Ovary (tissue), 9 donors: Measurements from ENCODE around the gene WDR90. TPM values are rescaled to one million over a fixed set of nuclear protein-coding genes. Genes with fewer than 3 reads are reported as not detected.

Experiments used
- DNase-seq, 5 donors: peaks; one replicate each; pipeline ENCODE4 v3.0.0-alpha.2; 2019 to 2020
- H3K27ac ChIP-seq, 2 donors: fragments of 200-600 bp; one replicate each; pipeline versions ENCODE4 v1.5.1 to v1.8.0; 2019 to 2022
- H3K27me3 ChIP-seq: fragments of 200-600 bp; one replicate; pipeline ENCODE4 v1.8.0; 2022
- H3K36me3 ChIP-seq: fragments of 200-600 bp; sonication (generic); one replicate; pipeline ENCODE4 v1.5.1; 2019
- H3K4me1 ChIP-seq: one replicate; pipeline ENCODE4 v1.8.1; 2013; ENCODE audit warnings: mild to moderate bottlenecking, moderate library complexity; ENCODE audit not compliant: insufficient read depth
- H3K4me3 ChIP-seq: fragments of 200-600 bp; sonication (generic); one replicate; pipeline ENCODE4 v1.5.1; 2017
- H3K9me3 ChIP-seq, 2 donors: fragments of 200-600 bp in 1 of 2; sonication (generic) in 1 of 2; one replicate each; pipeline versions ENCODE4 v1.5.1 to v1.8.1; 2013 to 2019; ENCODE audit warnings: mild to moderate bottlenecking in 1 of 2, moderate library complexity in 1 of 2
- CTCF ChIP-seq, 3 donors: fragments of 450-650 bp in 2 of 3; fragments of 200-600 bp in 1 of 3; IDR thresholded peaks; one replicate each; pipeline versions ENCODE4 v1.5.1 to v1.8.0; 2016 to 2022; ENCODE audit warnings: antibody characterized with exemption in 3 of 3, mild to moderate bottlenecking in 1 of 3
- EP300 ChIP-seq: sonication (generic); formaldehyde crosslinking; IDR thresholded peaks from one replicate; pipeline ENCODE4 v1.6.1; 2017; ENCODE audit warnings: antibody characterized with exemption
- POLR2A ChIP-seq: fragments of 450-650 bp; IDR thresholded peaks from one replicate; pipeline ENCODE4 v1.6.1; 2017; ENCODE audit warnings: antibody characterized with exemption, mild to moderate bottlenecking, moderate library complexity
- WGBS, 3 donors: extraction: QIAGEN DNeasy Blood & Tissue Kit in 1 of 3; methylation state at CpG; one replicate each; pipeline versions ENCODE4 v1.1.5 to v1.1.7; 2013 to 2017; 5-methylcytosine and 5-hydroxymethylcytosine counted together
- intact Hi-C, 4 donors: fragments of 100-400 bp; cut with DNase I; formaldehyde crosslinking; loops; one replicate each; pipeline versions ENCODE4 v1.11.0 to v1.15.1; 2022 to 2023
- polyA plus RNA-seq, 2 donors: library from polyadenylated mRNA; stranded (reverse); fragments of 200-250 nt in 1 of 2; fragments of 350-450 nt in 1 of 2; fragmentation: Illumina TruSeq in 1 of 2; extraction: RNeasy Lipid Tissue Mini Kit (QIAGEN cat#74804) in 1 of 2; gene quantifications; one replicate each; pipeline ENCODE4 v1.2.3, GENCODE V29; 2013 to 2014
- total RNA-seq, 7 donors: library from RNA; depleted of rRNA in 2 of 7; stranded (reverse); fragments of >200 nt in 2 of 7; fragmentation: NEBNext Ultra II Directional in 3 of 7; extraction: Animal tissue kit (Norgen Biotek cat#: 25700) in 3 of 7; gene quantifications; one replicate each; pipeline versions ENCODE4 v1.1.0 to v1.2.4, GENCODE V29; 2016 to 2023
- donor health status: DM: no; HTN: no; CAD: no; lungs with moderate emphysema.
- donor health status: DM: no; HTN: no; CAD: no.
- donor health status: Bipolar disorder and iron deficiency.
- donor health status: DM: yes; HTN: yes; CAD: no.
- donor health status: DM: no; HTN: no; CAD: no.
- donor health status: DM: yes; HTN: yes; CAD: no.

Gene WDR90
- total and polyA plus RNA-seq, 9 donors: 1.4 to 58.2 (median 37.1) TPM

GRCh38 chr16:636206-637080 is 12.7 kb upstream of the WDR90 start, which contains the start of gene METTL26:
TSS of gene METTL26 (minus strand) at chr16:636305. CDS start at chr16:636290, 15 bp downstream.
- H3K27ac ChIP-seq: peak within 1 kb of the TSS; percentile 84 to 96
- no peaks in the 10 kb centered on the region for H3K9me3 ChIP-seq
- H3K27me3 ChIP-seq: no peaks in the 10 kb centered on the region
- peak within 1 kb of the TSS; percentile 88 for H3K4me3 ChIP-seq
- H3K36me3 ChIP-seq: no peaks in the 10 kb centered on the region
- intact Hi-C loops: loop anchor here in 1 of 4 donors (5.0 to 10.0 kb wide), 2 partner anchors 44 to 1328 kb away; partner anchors contain the start of genes RAB40C, RNF151 and RPS2
- WGBS, 3 donors: 0 to 1% (median 0%) methylated on average over 48 to 91 of the region's 91 CpGs
- DNase-seq: peak; percentile 95 to 96 (median 95)
- TF ChIP-seq POLR2A (peak; percentile 66), CTCF (IDR thresholded peaks at IDR 0.05) (peak in 1 of 3 donors; percentile 29), EP300 (no peak)
- H3K4me1 ChIP-seq: peaks cover 10% of the 10 kb centered on the region

GRCh38 chr16:637081-638018 is 11.8 kb upstream of the WDR90 start:
- TF ChIP-seq EP300: no peak
- TF ChIP-seq CTCF (IDR thresholded peaks at IDR 0.05): no peak
- no peak for TF ChIP-seq POLR2A
- H3K27me3 ChIP-seq: no peaks in the 10 kb centered on the region
- H3K27ac ChIP-seq: peak overlapping the region; percentile 84 to 96
- intact Hi-C loops: loop anchor here in 1 of 4 donors (5.0 to 10.0 kb wide), 2 partner anchors 45 to 1327 kb away; partner anchors contain the start of genes RAB40C, RNF151 and RPS2
- DNase-seq: peak; percentile 91 to 96 (median 92)
- H3K4me1 ChIP-seq: peaks cover 10% of the 10 kb centered on the region
- H3K36me3 ChIP-seq: no peaks in the 10 kb centered on the region
- H3K4me3 ChIP-seq: peak overlapping the region; percentile 88
- WGBS, 3 donors: 14 to 30% (median 27%) methylated on average over 29 to 52 of the region's 53 CpGs
- H3K9me3 ChIP-seq: no peaks in the 10 kb centered on the region

GRCh38 chr16:638034-638543 is 11.1 kb upstream of the WDR90 start:
- Histone ChIP-seq H3K36me3 (no peaks in the 10 kb centered on the region), H3K27me3 (no peaks in the 10 kb centered on the region), H3K9me3 (no peaks in the 10 kb centered on the region), H3K27ac (peak overlapping the region; percentile 24 to 74), H3K4me1 (peaks cover 15% of the 10 kb centered on the region), H3K4me3 (no peak overlapping the region)
- peak in 2 of 5 donors; percentile 28 to 52 for DNase-seq
- WGBS, 3 donors: 78 to 80% (median 79%) methylated on average over 15 of the region's 15 CpGs
- intact Hi-C loops: loop anchor here in 1 of 4 donors (5.0 to 10.0 kb wide), 2 partner anchors 46 to 1327 kb away; partner anchors contain the start of genes RAB40C, RNF151 and RPS2
- TF ChIP-seq POLR2A: no peak
- TF ChIP-seq EP300: no peak
- TF ChIP-seq CTCF (IDR thresholded peaks at IDR 0.05): no peak
